Heart left ventricle (tissue), 16 donors: ENCODE measurements around the gene GTPBP3. TPM values are rescaled to one million over a fixed set of nuclear protein-coding genes. Genes with fewer than 3 reads are reported as not detected.

Experiments
- ATAC-seq, 4 donors: fragments of 200-7000 bp; cut with Tn5 transposase; one replicate each; pipeline ENCODE4 v1.9.1; 2020 to 2022; ENCODE audit warnings: moderate library complexity in 4 of 4, mild to moderate bottlenecking in 3 of 4, moderate number of reproducible peaks in 1 of 4
- DNase-seq, 5 donors: peaks; one replicate each; pipeline ENCODE4 v3.0.0-alpha.2; 2020
- H3K27ac ChIP-seq, 12 donors: fragments of 200-600 bp; sonication (generic) in 4 of 12; one replicate each; pipeline versions ENCODE4 v1.5.0 to v1.8.0; 2016 to 2022; ENCODE audit warnings: mild to moderate bottlenecking in 2 of 12
- H3K27me3 ChIP-seq, 9 donors: fragments of 200-600 bp; sonication (generic) in 2 of 9; one replicate each; pipeline versions ENCODE4 v1.5.1 to v1.8.0; 2016 to 2022; ENCODE audit warnings: mild to moderate bottlenecking in 3 of 9
- H3K36me3 ChIP-seq, 9 donors: fragments of 200-600 bp; sonication (generic) in 2 of 9; one replicate each; pipeline versions ENCODE4 v1.5.0 to v1.8.0; 2018 to 2022; ENCODE audit warnings: mild to moderate bottlenecking in 2 of 9
- H3K4me1 ChIP-seq, 12 donors: fragments of 200-600 bp; sonication (generic) in 4 of 12; one replicate each; pipeline versions ENCODE4 v1.5.0 to v1.8.0; 2016 to 2022; ENCODE audit warnings: mild to moderate bottlenecking in 3 of 12
- H3K4me3 ChIP-seq, 12 donors: fragments of 200-600 bp; sonication (generic) in 4 of 12; one replicate each; pipeline versions ENCODE4 v1.5.0 to v1.8.0; 2017 to 2022; ENCODE audit warnings: mild to moderate bottlenecking in 9 of 12, moderate library complexity in 4 of 12
- H3K9me3 ChIP-seq, 12 donors: fragments of 200-600 bp; sonication (generic) in 4 of 12; one replicate each; pipeline versions ENCODE4 v1.5.0 to v1.8.0; 2016 to 2022; ENCODE audit warnings: mild to moderate bottlenecking in 1 of 12
- CTCF ChIP-seq, 12 donors: fragments of 200-600 bp; sonication (generic) in 4 of 12; IDR thresholded peaks; one replicate each; pipeline versions ENCODE4 v1.5.0 to v1.8.0; 2018 to 2022; ENCODE audit warnings: antibody characterized with exemption in 12 of 12, mild to moderate bottlenecking in 5 of 12
- POLR2A ChIP-seq, 2 donors: fragments of 450-650 bp; IDR thresholded peaks; one replicate each; pipeline ENCODE4 v1.6.1; 2017; ENCODE audit warnings: antibody characterized with exemption in 2 of 2, mild to moderate bottlenecking in 2 of 2, moderate library complexity in 2 of 2
- WGBS, 4 donors: extraction: QIAGEN DNeasy Blood & Tissue Kit in 2 of 4; methylation state at CpG; one replicate each; pipeline versions ENCODE4 v1.1.5 to v1.1.7; 2013 to 2018; 5-methylcytosine and 5-hydroxymethylcytosine counted together
- intact Hi-C, 10 donors: fragments of 100-400 bp; cut with DNase I; formaldehyde crosslinking; loops; one replicate each; pipeline versions ENCODE4 v1.11.1 to v1.14.2; 2022
- long read RNA-seq, 3 donors: library from polyadenylated mRNA; unstranded; transcript quantifications; one replicate each; pipeline ENCODE4 v2.0.0, GENCODE V29; 2020 to 2021
- polyA plus RNA-seq, 2 donors: library from polyadenylated mRNA; stranded (reverse); fragments of 200-250 nt; gene quantifications; one replicate each; pipeline ENCODE4 v1.2.3, GENCODE V29; 2013
- total RNA-seq, 9 donors: library from RNA; depleted of rRNA in 2 of 9; stranded (reverse); fragments of >200 nt in 2 of 9; fragmentation: NEBNext Ultra II Directional in 3 of 9; extraction: Animal tissue kit (Norgen Biotek cat#: 25700) in 3 of 9; gene quantifications; one replicate each; pipeline versions ENCODE4 v1.1.0 to v1.2.4, GENCODE V29; 2016 to 2023
- donor health status: ischemic (EF 13 %, LVEDD 7.1; RV severe dilation, severe dysfunction).
- donor health status: healthy with polysubstance abuse.
- donor health status: DM: no; HTN: yes; CAD: no.
- donor health status: DM: no; HTN: no; CAD: no.
- donor health status: ischemic (EF 25% LVEDD 6.9; RV normal size, moderate dysfunction).
- donor health status: ischemic (EF 25% LVEDD 5.7; RV mildly dilated, moderate dysfunction).
- donor health status: healthy.
- donor health status: DM: yes; HTN: yes; CAD: no.
- donor health status: ischemic (EF 35%, LVEDD 5.7; RV mildly dilated, moderate dysfunction).
- donor health status: nonischemic (EF 11% LVEDD 7.7; RV severe dilation, severe dysfunction).
- donor health status: DM: yes; HTN: yes; CAD: no.
- donor health status: PGD.
- donor health status: ischemic (EF 29% LVEDD 5.4; RV normal size, mild dysfunction).
- donor health status: nonischemic (EF 23%, LVEDD 6.1; RV moderate dilation, normal function).

The GTPBP3 gene
- total RNA-seq (10 to 100 TPM in 7 of 9 donors, 1 to 10 TPM in 2; 6.3 to 20.1 (median 11.3) TPM), polyA plus RNA-seq (10 to 100 TPM in 1 of 2 donors, 1 to 10 TPM in 1; 8.9 to 13.0 TPM)
- long read RNA-seq, donor 1, partial matches to known transcripts = 2 of 7 reads
- long read RNA-seq, donor 1, other reads (novel, unspliced or antisense) = 1 of 7 reads
- long read RNA-seq, donor 2, transcript GTPBP3-222 (9 exons, 2,493 nt) = minor isoform, 14 of 57 reads
- long read RNA-seq, donor 2, transcript GTPBP3-201 (9 exons, 2,579 nt) = major isoform, 28 of 57 reads
- long read RNA-seq, donor 2, partial matches to known transcripts = 2 of 57 reads
- long read RNA-seq, donor 2, other reads (novel, unspliced or antisense) = 11 of 57 reads
- long read RNA-seq, donor 3, transcript GTPBP3-201 (9 exons, 2,579 nt) = major isoform, 11 of 19 reads
- long read RNA-seq, donor 3, partial matches to known transcripts = 0 of 19 reads
- long read RNA-seq, donor 3, other reads (novel, unspliced or antisense) = 4 of 19 reads

- H3K36me3 ChIP-seq = peaks cover 0 to 16% (median 7%) of the 10 kb centered on the region in 9 donors
- DNase-seq (peak; percentile 95 to 98 (median 97)), ATAC-seq (peak; percentile 90 to 96 (median 94))
- H3K9me3 ChIP-seq = no peaks in the 10 kb centered on the region
- peak within 1 kb of the TSS; percentile 76 to 97 (median 92) for H3K27ac ChIP-seq
- no peaks in the 10 kb centered on the region for H3K27me3 ChIP-seq
- no peak for TF ChIP-seq CTCF (IDR thresholded peaks at IDR 0.05)
- peak in 1 of 2 donors; percentile 8 for TF ChIP-seq POLR2A (IDR thresholded peaks at IDR 0.05)
- WGBS, 4 donors = 0 to 1% (median 0%) methylated on average over 28 to 41 of the region's 41 CpGs
- peak within 1 kb of the TSS; percentile 45 to 96 (median 76) for H3K4me3 ChIP-seq
- peaks cover 0 to 40% (median 28%) of the 10 kb centered on the region in 12 donors for H3K4me1 ChIP-seq
- intact Hi-C loops = loop anchor here in 2 of 10 donors (2.0 kb wide), 2 partner anchors 32 to 70 kb away; partner anchors contain the start of genes BABAM1 (in 1 of the 2) and MRPL34 (in 1 of the 2)
Observed at GRCh38 chr19:17336872-17337674, at the start of gene GTPBP3. GTPBP3 (plus strand) TSS chr19:17337553; CDS start chr19:17337612, 59 bp downstream.

- Histone ChIP-seq H3K4me1 (peaks cover 0 to 13% (median 0%) of the 10 kb centered on the region in 12 donors), H3K9me3 (no peaks in the 10 kb centered on the region), H3K27ac (no peak overlapping the region), H3K4me3 (peak overlapping the region in 2 of 12 donors; percentile 28 to 32), H3K36me3 (no peaks in the 10 kb centered on the region), H3K27me3 (no peaks in the 10 kb centered on the region)
- intact Hi-C loops = loop anchor here in 3 of 10 donors (10.0 kb wide), 2 partner anchors 75 to 515 kb away; partner anchors contain the start of gene USE1 (in 1 of the 3)
- ATAC-seq (peak in 3 of 4 donors; percentile 62 to 72 (median 69)), DNase-seq (peak; percentile 69 to 89 (median 84))
- TF ChIP-seq CTCF (IDR thresholded peaks at IDR 0.05) = peak in 1 of 12 donors; percentile 24
- TF ChIP-seq POLR2A (IDR thresholded peaks at IDR 0.05) = no peak
- 9 to 20% (median 15%) methylated on average over 21 to 22 of the region's 22 CpGs for WGBS, 4 donors
Observed at GRCh38 chr19:17289489-17289888, 47.9 kb upstream of the GTPBP3 start.

- no peaks in the 10 kb centered on the region for H3K9me3 ChIP-seq
- H3K27me3 ChIP-seq = no peaks in the 10 kb centered on the region
- TF ChIP-seq POLR2A (IDR thresholded peaks at IDR 0.05) (no peak), CTCF (IDR thresholded peaks at IDR 0.05) (peak; percentile 46 to 78 (median 62))
- peak; percentile 66 to 92 (median 90) for ATAC-seq
- peaks cover 0 to 8% (median 0%) of the 10 kb centered on the region in 9 donors for H3K36me3 ChIP-seq
- WGBS, 4 donors = 10 to 14% (median 12%) methylated on average over 21 to 46 of the region's 46 CpGs
- H3K4me1 ChIP-seq = peaks cover 0 to 13% (median 0%) of the 10 kb centered on the region in 12 donors
- intact Hi-C loops = loop anchor here in 9 of 10 donors (2.0 to 10.0 kb wide), 5 partner anchors 92 to 98 kb away; no protein-coding TSS in a partner anchor
- peak; percentile 68 to 84 (median 73) for DNase-seq
- peak overlapping the region in 6 of 12 donors; percentile 39 to 81 (median 45) for H3K27ac ChIP-seq
- H3K4me3 ChIP-seq = peak overlapping the region; percentile 24 to 73 (median 56)
Observed at GRCh38 chr19:17292301-17293074, 44.9 kb upstream of the GTPBP3 start.
